Thyroid gland (tissue), 4 donors: ENCODE results near the gene OAS3.

ENCODE experiments used
- POLR2A ChIP-seq, 2 donors: fragments of 450-650 bp; IDR thresholded peaks; one replicate each; pipeline ENCODE4 v1.6.1; 2017; ENCODE audit warnings: antibody characterized with exemption in 2 of 2, mild to moderate bottlenecking in 2 of 2, moderate library complexity in 1 of 2
- TF ChIP-seq, protein P1 (sequence below), 6 experiments: fragments of 200-600 bp in 3 of 6; fragments of 450-650 bp in 3 of 6; sonication (generic) in 3 of 6; IDR thresholded peaks; one replicate each; pipeline ENCODE4 v1.5.1; 2016 to 2019; ENCODE audit warnings: antibody characterized with exemption in 6 of 6, mild to moderate bottlenecking in 2 of 6, inconsistent platforms in 1 of 6, moderate library complexity in 1 of 6

DNA sequence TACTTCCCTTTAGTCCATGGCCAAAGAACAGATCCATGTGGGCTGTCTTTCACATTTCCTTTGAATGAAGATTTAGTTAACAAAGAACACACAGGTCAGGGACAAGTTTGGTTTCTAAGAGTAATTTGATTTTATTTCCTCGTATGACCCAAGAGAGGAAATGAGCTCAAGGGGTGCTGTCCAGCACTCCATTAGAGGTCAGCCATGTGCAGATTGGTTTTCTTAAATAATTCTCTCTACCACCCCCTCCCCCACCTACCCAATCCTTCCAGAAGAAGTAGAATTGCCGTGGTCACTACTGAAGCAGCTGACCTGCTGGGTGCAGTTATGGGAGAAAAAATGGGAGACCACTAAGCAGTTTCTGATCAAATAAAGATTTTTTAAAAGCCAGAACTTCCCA, 45.4 kb upstream of the OAS3 start:
- TF ChIP-seq, protein P1, sequence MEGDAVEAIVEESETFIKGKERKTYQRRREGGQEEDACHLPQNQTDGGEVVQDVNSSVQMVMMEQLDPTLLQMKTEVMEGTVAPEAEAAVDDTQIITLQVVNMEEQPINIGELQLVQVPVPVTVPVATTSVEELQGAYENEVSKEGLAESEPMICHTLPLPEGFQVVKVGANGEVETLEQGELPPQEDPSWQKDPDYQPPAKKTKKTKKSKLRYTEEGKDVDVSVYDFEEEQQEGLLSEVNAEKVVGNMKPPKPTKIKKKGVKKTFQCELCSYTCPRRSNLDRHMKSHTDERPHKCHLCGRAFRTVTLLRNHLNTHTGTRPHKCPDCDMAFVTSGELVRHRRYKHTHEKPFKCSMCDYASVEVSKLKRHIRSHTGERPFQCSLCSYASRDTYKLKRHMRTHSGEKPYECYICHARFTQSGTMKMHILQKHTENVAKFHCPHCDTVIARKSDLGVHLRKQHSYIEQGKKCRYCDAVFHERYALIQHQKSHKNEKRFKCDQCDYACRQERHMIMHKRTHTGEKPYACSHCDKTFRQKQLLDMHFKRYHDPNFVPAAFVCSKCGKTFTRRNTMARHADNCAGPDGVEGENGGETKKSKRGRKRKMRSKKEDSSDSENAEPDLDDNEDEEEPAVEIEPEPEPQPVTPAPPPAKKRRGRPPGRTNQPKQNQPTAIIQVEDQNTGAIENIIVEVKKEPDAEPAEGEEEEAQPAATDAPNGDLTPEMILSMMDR (IDR thresholded peaks at IDR 0.05): no peak
- TF ChIP-seq POLR2A (IDR thresholded peaks at IDR 0.05): no peak
